Measurements from ENCODE around the gene RBM20.

Gene RBM20

GRCh38 chr10:110643653-110644597, at the start of gene RBM20:
TSS of gene RBM20 (plus strand) at chr10:110644336. CDS start at chr10:110644455, 119 bp downstream.
- peak; percentile 21 for DNase-seq (ENCODE audit: low read depth, low spot score)
- no peak for TF ChIP-seq CTCF (IDR thresholded peaks at IDR 0.05; ENCODE audit: low read depth, low read length)
- H3K4me3 ChIP-seq (ENCODE audit: low read depth, low read length) = peak within 1 kb of the TSS; percentile 50
- in situ Hi-C loops (cut with HindIII; ENCODE audit: low sequenced_read_pairs) = no loop called here

GRCh38 chr10:110597476-110597875, 46.7 kb upstream of the RBM20 start:
- in situ Hi-C loops (cut with HindIII; ENCODE audit: low sequenced_read_pairs) = no loop called here
- DNase-seq (ENCODE audit: low read depth, low spot score) = no peak
- TF ChIP-seq CTCF (IDR thresholded peaks at IDR 0.05; ENCODE audit: low read depth, low read length) = no peak
- no peak overlapping the region for H3K4me3 ChIP-seq (ENCODE audit: low read depth, low read length)

- TF ChIP-seq CTCF (IDR thresholded peaks at IDR 0.05; ENCODE audit: low read depth, low read length) = peak; percentile 55
- in situ Hi-C loops (cut with HindIII; ENCODE audit: low sequenced_read_pairs) = no loop called here
- no peak overlapping the region for H3K4me3 ChIP-seq (ENCODE audit: low read depth, low read length)
- DNase-seq (ENCODE audit: low read depth, low spot score) = peak; percentile 69
These were observed 43.5 kb upstream of the RBM20 start for GRCh38 chr10:110600487-110601101.

GRCh38 chr10:110601581-110601980, 42.6 kb upstream of the RBM20 start:
- in situ Hi-C loops (cut with HindIII; ENCODE audit: low sequenced_read_pairs) = no loop called here
- TF ChIP-seq CTCF (IDR thresholded peaks at IDR 0.05; ENCODE audit: low read depth, low read length) = no peak
- DNase-seq (ENCODE audit: low read depth, low spot score) = no peak
- no peak overlapping the region for H3K4me3 ChIP-seq (ENCODE audit: low read depth, low read length)

GRCh38 chr10:110608087-110608486, 36.0 kb upstream of the RBM20 start:
- TF ChIP-seq CTCF (IDR thresholded peaks at IDR 0.05; ENCODE audit: low read depth, low read length) = no peak
- no peak overlapping the region for H3K4me3 ChIP-seq (ENCODE audit: low read depth, low read length)
- no peak for DNase-seq (ENCODE audit: low read depth, low spot score)
- in situ Hi-C loops (cut with HindIII; ENCODE audit: low sequenced_read_pairs) = no loop called here

GRCh38 chr10:110609605-110610004, 34.5 kb upstream of the RBM20 start:
- DNase-seq (ENCODE audit: low read depth, low spot score) = no peak
- in situ Hi-C loops (cut with HindIII; ENCODE audit: low sequenced_read_pairs) = no loop called here
- H3K4me3 ChIP-seq (ENCODE audit: low read depth, low read length) = no peak overlapping the region
- TF ChIP-seq CTCF (IDR thresholded peaks at IDR 0.05; ENCODE audit: low read depth, low read length) = no peak
